ENCODE measurements around the gene C19orf38.

C19orf38 gene

GRCh38 chr19:10838377-10838776 lies 9.8 kb upstream of the C19orf38 start:
- Mint-ChIP-seq H3K4me1 (peaks cover 20% of the 10 kb centered on the region), H3K4me3 (no peak overlapping the region), H3K27me3 (ENCODE audit: low read depth, poor library complexity) (peaks cover 37% of the 10 kb centered on the region), H3K27ac (no peak overlapping the region), H3K9me3 (peaks cover 30% of the 10 kb centered on the region), H3K36me3 (ENCODE audit: low read depth) (peaks cover 18% of the 10 kb centered on the region)
- TF ChIP-seq CTCF (IDR thresholded peaks at IDR 0.05): no peak
- no peak for DNase-seq

GRCh38 chr19:10839114-10840050 lies 8.8 kb upstream of the C19orf38 start:
- Mint-ChIP-seq H3K4me3 (no peak overlapping the region), H3K27ac (no peak overlapping the region), H3K4me1 (peaks cover 23% of the 10 kb centered on the region), H3K36me3 (ENCODE audit: low read depth) (peaks cover 18% of the 10 kb centered on the region), H3K9me3 (peaks cover 33% of the 10 kb centered on the region), H3K27me3 (ENCODE audit: low read depth, poor library complexity) (peaks cover 42% of the 10 kb centered on the region)
- no peak for TF ChIP-seq CTCF (IDR thresholded peaks at IDR 0.05)
- no peak for DNase-seq

GRCh38 chr19:10842788-10843187 lies 5.4 kb upstream of the C19orf38 start:
- Mint-ChIP-seq H3K4me1 (peaks cover 11% of the 10 kb centered on the region), H3K9me3 (peaks cover 41% of the 10 kb centered on the region), H3K27ac (no peak overlapping the region), H3K4me3 (no peak overlapping the region), H3K27me3 (ENCODE audit: low read depth, poor library complexity) (peaks cover 43% of the 10 kb centered on the region), H3K36me3 (ENCODE audit: low read depth) (no peaks in the 10 kb centered on the region)
- no peak for TF ChIP-seq CTCF (IDR thresholded peaks at IDR 0.05)
- DNase-seq: no peak

- Mint-ChIP-seq H3K9me3 (peaks cover 33% of the 10 kb centered on the region), H3K4me3 (no peak overlapping the region), H3K36me3 (ENCODE audit: low read depth) (no peaks in the 10 kb centered on the region), H3K4me1 (peaks cover 15% of the 10 kb centered on the region), H3K27ac (no peak overlapping the region), H3K27me3 (ENCODE audit: low read depth, poor library complexity) (peaks cover 26% of the 10 kb centered on the region)
- TF ChIP-seq CTCF (IDR thresholded peaks at IDR 0.05): no peak
- DNase-seq: no peak
These were observed 1.6 kb upstream of the C19orf38 start for GRCh38 chr19:10846500-10847202.

- no peaks in the 10 kb centered on the region for H3K36me3 Mint-ChIP-seq (ENCODE audit: low read depth)
- no peak overlapping the region for H3K27ac Mint-ChIP-seq
- DNase-seq: no peak
- H3K4me1 Mint-ChIP-seq: peaks cover 4% of the 10 kb centered on the region
- peaks cover 17% of the 10 kb centered on the region for H3K9me3 Mint-ChIP-seq
- no peak overlapping the region for H3K4me3 Mint-ChIP-seq
- no peak for TF ChIP-seq CTCF (IDR thresholded peaks at IDR 0.05)
- peaks cover 18% of the 10 kb centered on the region for H3K27me3 Mint-ChIP-seq (ENCODE audit: low read depth, poor library complexity)
These were observed 2.4 kb downstream of the C19orf38 start for GRCh38 chr19:10850631-10851030.
